ENCODE results near the gene MAP2K7.

GRCh38 chr19:7856109-7856591 is 47.5 kb upstream of the MAP2K7 start:
- TF ChIP-seq CTCF (conservative IDR thresholded peaks at IDR 0.05; ENCODE audit: low read depth, low read length) (no peak), SMC3 (IDR thresholded peaks at IDR 0.05; ENCODE audit: low read depth, low read length) (no peak), POLR2A (IDR thresholded peaks at IDR 0.05; ENCODE audit: low read depth, low read length) (no peak), MXI1 (IDR thresholded peaks at IDR 0.05; ENCODE audit: borderline replicate concordance, low read depth, low read length) (no peak), CEBPB (IDR thresholded peaks at IDR 0.05; ENCODE audit: low read depth, low read length) (no peak), USF2 (IDR thresholded peaks at IDR 0.05; ENCODE audit: low read depth, low read length) (no peak), ELK1 (IDR thresholded peaks at IDR 0.05; ENCODE audit: borderline replicate concordance, low read depth, low read length) (no peak), RCOR1 (IDR thresholded peaks at IDR 0.05; ENCODE audit: insufficient replicate concordance, low read length) (no peak)
